GM10248 (cell line): ENCODE data around the gene CD164L2.

ENCODE experiments used
- CTCF ChIA-PET: fragments of 300-600 bp; sonication (Branson Sonifier 250); formaldehyde crosslinking; extraction: SDS; loops from one replicate; lab custom pipeline; 2021; ENCODE audit warnings: antibody characterized with exemption; lab: Yijun Ruan, JAX
- POLR2A ChIA-PET: fragments of 350-650 bp; sonication (Branson Sonifier 250); formaldehyde crosslinking; extraction: SDS; loops from one replicate; lab custom pipeline; 2020; ENCODE audit warnings: antibody characterized with exemption; lab: Yijun Ruan, JAX
- DNase-seq: peaks from one replicate; pipeline ENCODE4 v3.0.0; 2012; ENCODE audit errors: extremely low spot score
- CTCF ChIP-seq: IDR thresholded peaks from 2 replicates; pipeline ENCODE4 v1.5.1; 2012; ENCODE audit warnings: mild to moderate bottlenecking, low read depth; ENCODE audit errors: extremely low read depth, missing control alignments, control extremely low read depth

The CD164L2 gene

GRCh38 chr1:27351541-27352107 is 31.5 kb downstream of the CD164L2 start:
- ChIA-PET POLR2A (no interaction called here), CTCF (interaction anchor here (1.4 kb wide), 2 partner anchors 12 to 18 kb away, joined by 4 read pairs; no protein-coding TSS in a partner anchor)
- TF ChIP-seq CTCF = no peak
- DNase-seq = no peak

- DNase-seq = no peak
- TF ChIP-seq CTCF = no peak
- POLR2A ChIA-PET = no interaction called here
- CTCF ChIA-PET = interaction anchor here (0.6 to 1.4 kb wide), 4 partner anchors 11 to 23 kb away, joined by 3 to 4 read pairs (median 4); no protein-coding TSS in a partner anchor
Observed at GRCh38 chr1:27350663-27351540, 32.2 kb downstream of the CD164L2 start.

- TF ChIP-seq CTCF = no peak
- ChIA-PET CTCF (interaction anchor here (0.6 to 2.3 kb wide), 4 partner anchors 8 to 22 kb away, joined by 3 to 17 read pairs (median 4); no protein-coding TSS in a partner anchor), POLR2A (no interaction called here)
- DNase-seq = peak; percentile 55
Observed at GRCh38 chr1:27349784-27350662, 33.1 kb downstream of the CD164L2 start.

- POLR2A ChIA-PET = interaction anchor here (0.6 kb wide), 1 partner anchor 259 kb away, joined by 3 read pairs; no protein-coding TSS in a partner anchor
- CTCF ChIA-PET = interaction anchor here (0.7 to 2.3 kb wide), 4 partner anchors 9 to 303 kb away, joined by 3 to 17 read pairs (median 4); no protein-coding TSS in a partner anchor
- no peak for TF ChIP-seq CTCF
- peak; percentile 71 for DNase-seq
Observed at GRCh38 chr1:27348861-27349783, 34.0 kb downstream of the CD164L2 start.

GRCh38 chr1:27346991-27347624 is 36.0 kb downstream of the CD164L2 start:
- ChIA-PET POLR2A (no interaction called here), CTCF (interaction anchor here (0.9 to 9.2 kb wide), 4 partner anchors 10 to 51 kb away, joined by 3 to 112 read pairs (median 29); no protein-coding TSS in a partner anchor)
- no peak for DNase-seq
- no peak for TF ChIP-seq CTCF
